ENCODE data around the gene SPCS3.
"Not testable (repeated sequence)": the region's sequence is repeated elsewhere in the genome, so short reads cannot be mapped to it uniquely, and the experiment has no call there.

GRCh38 chr4:176345346-176345745 is 25.6 kb downstream of the SPCS3 start:
- not testable (repeated sequence) for TF ChIP-seq CTCF (IDR thresholded peaks at IDR 0.05; ENCODE audit: low read length); EZH2 (IDR thresholded peaks at IDR 0.05; ENCODE audit: borderline replicate concordance, low read length)
